H1 (cell line): ENCODE results near the gene YLPM1. TPM values are rescaled to one million over a fixed set of nuclear protein-coding genes. Genes with fewer than 3 reads are reported as not detected.

Experiments
- CTCF ChIA-PET: fragments of 300-600 bp; sonication (Branson Sonifier 250); formaldehyde crosslinking; loops from one replicate; lab custom pipeline; 2021; ENCODE audit not compliant: partially characterized antibody; lab: Charles Lee
- POLR2A ChIA-PET: fragments of 300-600 bp; sonication (Branson Sonifier 250); formaldehyde crosslinking; loops from one replicate; lab custom pipeline; 2021; ENCODE audit warnings: inconsistent platforms; ENCODE audit not compliant: partially characterized antibody; lab: Charles Lee
- DNase-seq, 2 experiments: peaks; one replicate each; pipeline versions ENCODE4 v3.0.0 to v3.0.0-alpha.2; 2010 to 2022; ENCODE audit warnings: low spot score in 2 of 2, low read depth in 1 of 2, mixed read lengths in 1 of 2
- FAIRE-seq: peaks from 2 replicates; lab custom pipeline; 2011; peaks lifted over from hg19 to GRCh38; lab: Jason Lieb, UNC
- H2AFZ ChIP-seq: 2 replicates; pipeline ENCODE4 v1.8.1; 2012; ENCODE audit warnings: low read length, inconsistent platforms
- H2AK5ac ChIP-seq: 2 replicates; pipeline ENCODE4 v1.6.1; 2013; ENCODE audit warnings: low read depth, low read length
- H2BK120ac ChIP-seq: replicated peaks from 2 replicates; pipeline ENCODE3; 2013; ENCODE audit warnings: low read depth, low read length, inconsistent platforms
- H2BK12ac ChIP-seq: 2 replicates; pipeline ENCODE4 v1.6.1; 2013; ENCODE audit warnings: low read depth, low read length
- H2BK15ac ChIP-seq: 2 replicates; pipeline ENCODE4 v1.6.1; 2013; ENCODE audit warnings: low read length
- H2BK20ac ChIP-seq: 2 replicates; pipeline ENCODE4 v1.6.1; 2013; ENCODE audit warnings: low read length
- H2BK5ac ChIP-seq: 2 replicates; pipeline ENCODE4 v1.6.1; 2013; ENCODE audit warnings: low read depth, low read length
- H3K14ac ChIP-seq: 2 replicates; pipeline ENCODE4 v1.6.1; 2013; ENCODE audit warnings: inconsistent platforms; ENCODE audit not compliant: insufficient read length
- H3K18ac ChIP-seq: 2 replicates; pipeline ENCODE4 v1.6.1; 2013; ENCODE audit warnings: low read length; ENCODE audit errors: extremely low read depth
- H3K23ac ChIP-seq: 2 replicates; pipeline ENCODE4 v1.6.1; 2013; ENCODE audit warnings: inconsistent platforms; ENCODE audit not compliant: insufficient read length
- H3K23me2 ChIP-seq: 2 replicates; pipeline ENCODE4 v1.6.1; 2013; ENCODE audit warnings: low read depth, low read length
- H3K27ac ChIP-seq: 2 replicates; pipeline ENCODE4 v1.6.1; 2011; ENCODE audit warnings: low read depth, low read length, inconsistent platforms
- H3K27me3 ChIP-seq, 4 experiments: replicated peaks in 1 of 4; 1 replicate in 1 of 4; 2 replicates in 3 of 4; pipeline versions ENCODE4 v1.6.1 to v1.8.1; 2011 to 2013; ENCODE audit warnings: low read length in 3 of 4, mild to moderate bottlenecking in 3 of 4, inconsistent platforms in 2 of 4, mixed read lengths in 2 of 4, moderate library complexity in 1 of 4; ENCODE audit not compliant: control insufficient read depth in 3 of 4, insufficient read depth in 3 of 4; ENCODE audit errors: extremely low read depth in 1 of 4
- H3K36me3 ChIP-seq, 4 experiments: 2 replicates each; pipeline versions ENCODE4 v1.6.1 to v1.8.1; 2011 to 2013; ENCODE audit warnings: mild to moderate bottlenecking in 4 of 4, low read length in 3 of 4, moderate library complexity in 2 of 4, control low read depth in 1 of 4, inconsistent platforms in 1 of 4; ENCODE audit not compliant: insufficient read depth in 4 of 4, control insufficient read depth in 2 of 4
- H3K4ac ChIP-seq: replicated peaks from 2 replicates; pipeline ENCODE3; 2013; ENCODE audit warnings: low read length, low read depth, mixed read lengths, inconsistent platforms; ENCODE audit not compliant: insufficient read length
- H3K4me1 ChIP-seq, 4 experiments: replicated peaks in 1 of 4; 1 replicate in 1 of 4; 2 replicates in 3 of 4; pipeline versions ENCODE4 v1.6.1 to v1.8.1; 2011 to 2013; ENCODE audit warnings: low read length in 3 of 4, inconsistent platforms in 2 of 4, mixed read lengths in 1 of 4; ENCODE audit not compliant: insufficient read depth in 4 of 4, control insufficient read depth in 3 of 4
- H3K4me2 ChIP-seq, 2 experiments: 2 replicates each; pipeline versions ENCODE4 v1.6.1 to v1.8.1; 2011 to 2013; ENCODE audit warnings: low read depth in 2 of 2, low read length in 2 of 2, control low read depth in 1 of 2, inconsistent platforms in 1 of 2, mild to moderate bottlenecking in 1 of 2; ENCODE audit not compliant: insufficient read depth in 1 of 2
- H3K4me3 ChIP-seq, 4 experiments: fragments of 200-600, 300-600 bp in 1 of 4; sonication (generic), shearing (Covaris generic), sonication (Bioruptor Twin) in 1 of 4; 2 replicates each; pipeline versions ENCODE4 v1.5.1 to v1.8.1; 2011 to 2016; ENCODE audit warnings: low read length in 4 of 4, low read depth in 3 of 4, control low read depth in 2 of 4, inconsistent platforms in 2 of 4, mild to moderate bottlenecking in 2 of 4, mixed read lengths in 1 of 4, moderate library complexity in 1 of 4; ENCODE audit not compliant: insufficient read depth in 2 of 4; ENCODE audit errors: extremely low read depth in 1 of 4
- H3K56ac ChIP-seq: replicated peaks from 2 replicates; pipeline ENCODE3; 2013; ENCODE audit warnings: low read depth, mild to moderate bottlenecking, mixed read lengths, low read length, inconsistent platforms; ENCODE audit not compliant: insufficient read length
- H3K79me1 ChIP-seq: 2 replicates; pipeline ENCODE4 v1.6.1; 2013; ENCODE audit warnings: low read depth, low read length, control low read depth
- H3K79me2 ChIP-seq, 2 experiments: 2 replicates each; pipeline versions ENCODE4 v1.6.1 to v1.8.1; 2012 to 2013; ENCODE audit warnings: low read length in 2 of 2, mild to moderate bottlenecking in 2 of 2, inconsistent platforms in 1 of 2; ENCODE audit not compliant: insufficient read depth in 2 of 2, control insufficient read depth in 1 of 2
- H3K9ac ChIP-seq, 4 experiments: replicated peaks in 1 of 4; 1 replicate in 1 of 4; 2 replicates in 3 of 4; pipeline versions ENCODE4 v1.6.1 to v1.8.1; 2011 to 2013; ENCODE audit warnings: low read depth in 3 of 4, low read length in 3 of 4, control low read depth in 2 of 4, mild to moderate bottlenecking in 2 of 4, moderate library complexity in 2 of 4, inconsistent platforms in 1 of 4; ENCODE audit errors: extremely low read depth in 1 of 4
- H3K9me3 ChIP-seq, 2 experiments: 2 replicates each; pipeline versions ENCODE4 v1.6.1 to v1.8.1; 2012 to 2013; ENCODE audit warnings: mild to moderate bottlenecking in 2 of 2, moderate library complexity in 2 of 2, control low read depth in 1 of 2, inconsistent platforms in 1 of 2, low read depth in 1 of 2, low read length in 1 of 2, mixed read lengths in 1 of 2; ENCODE audit not compliant: insufficient read depth in 2 of 2
- H4K20me1 ChIP-seq, 2 experiments: replicated peaks in 1 of 2; 2 replicates each; pipeline versions ENCODE3 to v1.8.1; 2011 to 2013; ENCODE audit warnings: inconsistent platforms in 2 of 2, low read length in 2 of 2, mild to moderate bottlenecking in 1 of 2; ENCODE audit not compliant: insufficient read depth in 2 of 2, control insufficient read depth in 1 of 2
- H4K5ac ChIP-seq: 2 replicates; pipeline ENCODE4 v1.6.1; 2013; ENCODE audit warnings: low read length, low read depth, mixed read lengths, inconsistent platforms; ENCODE audit not compliant: insufficient read length
- H4K8ac ChIP-seq: 2 replicates; pipeline ENCODE4 v1.8.0; 2013; ENCODE audit warnings: mild to moderate bottlenecking, moderate library complexity, low read length, inconsistent platforms; ENCODE audit not compliant: insufficient read depth; ENCODE audit errors: extremely low read depth
- H4K91ac ChIP-seq: replicated peaks from 2 replicates; pipeline ENCODE3; 2013; ENCODE audit warnings: low read length, mixed read lengths, inconsistent platforms; ENCODE audit not compliant: insufficient read length
- BACH1 ChIP-seq: IDR thresholded peaks from 2 replicates; pipeline ENCODE4 v1.6.1; 2012; ENCODE audit warnings: low read length, improper control_type of control experiment
- JUND ChIP-seq: IDR thresholded peaks from 2 replicates; pipeline ENCODE4 v1.6.1; 2011; ENCODE audit warnings: mild to moderate bottlenecking, improper control_type of control experiment, low read length
- KDM4A ChIP-seq: IDR thresholded peaks from one replicate; pipeline ENCODE4 v1.7.1; 2012; ENCODE audit warnings: low read depth, mild to moderate bottlenecking, moderate library complexity, low read length, inconsistent platforms; ENCODE audit not compliant: severe bottlenecking
- MAFK ChIP-seq: IDR thresholded peaks from 2 replicates; pipeline ENCODE4 v1.6.1; 2012; ENCODE audit warnings: low read depth, mild to moderate bottlenecking, improper control_type of control experiment, low read length
- NANOG ChIP-seq: IDR thresholded peaks from 2 replicates; pipeline ENCODE4 v1.6.1; 2011; ENCODE audit warnings: low read length, low read depth, mild to moderate bottlenecking, inconsistent platforms; ENCODE audit not compliant: insufficient read depth, poor library complexity, severe bottlenecking
- NRF1 ChIP-seq: IDR thresholded peaks from 2 replicates; pipeline ENCODE4 v1.6.1; 2011; ENCODE audit warnings: mild to moderate bottlenecking, low read depth, low read length, improper control_type of control experiment
- SRF ChIP-seq: IDR thresholded peaks from 2 replicates; pipeline ENCODE4 v1.6.1; 2011; ENCODE audit warnings: mild to moderate bottlenecking, low read depth, low read length, moderate library complexity
- TAF1 ChIP-seq: IDR thresholded peaks from 2 replicates; pipeline ENCODE4 v1.6.1; 2011; ENCODE audit warnings: mild to moderate bottlenecking, low read depth, low read length
- WGBS, 2 experiments: shearing (Covaris generic) in 1 of 2; methylation state at CpG; one replicate each; pipeline versions ENCODE4 v1.1.6 to v1.1.7; 2013 to 2015; ENCODE audit warnings: low lambda C conversion rate in 2 of 2, mixed read lengths in 2 of 2, inconsistent platforms in 1 of 2, low coverage in 1 of 2, missing lambda C conversion rate in 1 of 2; ENCODE audit not compliant: insufficient replicate concordance in 2 of 2, insufficient coverage in 1 of 2, insufficient read length in 1 of 2; ENCODE audit errors: extremely low coverage in 1 of 2, missing lambda C conversion rate in 1 of 2; 5-methylcytosine and 5-hydroxymethylcytosine counted together
- polyA plus RNA-seq, 7 experiments: library from polyadenylated mRNA; depleted of rRNA in 3 of 7; stranded (reverse) in 5 of 7; unstranded in 2 of 7; fragments of >200 nt in 5 of 7; fragments of 200-250 nt in 2 of 7; gene quantifications; 1 replicate in 5 of 7; 2 replicates in 1 of 7; 4 replicates in 1 of 7; pipeline versions ENCODE4 v1.2.1 to v1.2.3, GENCODE V29; 2011 to 2013; ENCODE audit warnings: missing spikeins in 2 of 7, mixed read lengths in 2 of 7
- total RNA-seq: library from RNA; stranded (reverse); fragmentation: NEBNext Ultra II Directional; extraction: Animal tissue kit (Norgen Biotek cat#: 25700); gene quantifications from 2 replicates; pipeline ENCODE4 v1.2.1, GENCODE V29; 2021
- TF ChIP-seq, protein P1 (sequence below): IDR thresholded peaks from 2 replicates; pipeline ENCODE4 v1.6.1; 2012; ENCODE audit warnings: inconsistent platforms
- TF ChIP-seq, protein P2 (sequence below), 3 experiments: IDR thresholded peaks; 1 replicate in 2 of 3; 2 replicates in 1 of 3; pipeline versions ENCODE4 v1.5.1 to v1.6.1; 2011; ENCODE audit warnings: low read length in 3 of 3, mild to moderate bottlenecking in 3 of 3, inconsistent platforms in 2 of 3, low read depth in 1 of 3, moderate library complexity in 1 of 3; ENCODE audit not compliant: insufficient read depth in 1 of 3; ENCODE audit errors: control extremely low read depth in 1 of 3

The YLPM1 gene
- total and polyA plus RNA-seq, 2 of the 8 experiments (the other 6 are each of a cell fraction or from before 2014, with no cell fraction given) = 13.5 to 71.7 TPM

DNA sequence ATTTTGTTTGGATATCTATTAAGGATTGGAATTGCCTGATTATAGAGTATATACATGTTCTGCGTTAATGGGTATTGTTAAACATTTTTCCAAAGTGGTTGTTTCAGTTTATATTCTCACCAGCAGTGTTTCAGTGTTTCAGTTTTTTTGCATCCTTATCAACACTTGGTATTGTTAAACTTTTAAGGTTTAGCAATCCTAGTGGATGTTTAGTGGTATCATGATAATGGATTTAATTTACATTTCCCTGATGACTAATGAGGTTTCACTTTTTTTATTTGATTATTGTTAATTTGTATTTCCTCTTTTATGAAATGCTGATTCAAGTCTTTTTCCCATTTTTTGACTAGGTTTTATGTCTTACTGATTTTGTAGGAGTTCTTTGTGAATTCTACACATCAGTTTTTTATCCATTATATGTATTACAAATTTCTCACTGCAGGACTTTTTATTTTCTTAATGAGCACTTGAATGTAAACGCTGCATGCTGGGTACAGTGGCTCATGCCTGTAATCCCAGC is 23.7 kb downstream of the YLPM1 start:
- Histone ChIP-seq H4K20me1 (peaks cover 0 to 4% of the 10 kb centered on the region in 2 experiments), H3K4ac (no peak overlapping the region), H3K4me2 (no peak overlapping the region), H3K79me1 (peaks cover 2% of the 10 kb centered on the region), H2BK120ac (no peak overlapping the region), H2BK15ac (no peak overlapping the region), H2AFZ (no peak overlapping the region), H3K23ac (no peak overlapping the region), H3K36me3 (peaks cover 2 to 48% (median 19%) of the 10 kb centered on the region in 4 experiments; a peak in 7 of 8 replicates), H3K23me2 (no peaks in the 10 kb centered on the region), H3K56ac (no peak overlapping the region), H3K27me3 (no peaks in the 10 kb centered on the region), H3K9me3 (no peaks in the 10 kb centered on the region; a peak in 1 of 4 replicates), H3K79me2 (peaks cover 0 to 41% of the 10 kb centered on the region in 2 experiments; a peak in 2 of 4 replicates), H3K4me3 (no peak overlapping the region), H2BK20ac (no peak overlapping the region), H2AK5ac (no peak overlapping the region), H4K5ac (no peak overlapping the region), H3K27ac (no peak overlapping the region), H2BK12ac (no peak overlapping the region), H3K14ac (no peak overlapping the region), H2BK5ac (no peak overlapping the region), H4K8ac (no peak overlapping the region), H3K18ac (no peak overlapping the region), H4K91ac (no peak overlapping the region), H3K9ac (no peak overlapping the region), H3K4me1 (0 out of 7 replicates have a peak, but pooled peaks cover 0 to 8% (median 0%) of the 10 kb centered on the region in 4 experiments)
- WGBS, 2 experiments = 88% methylated on average over 2 of the region's 2 CpGs; no CpG with 5 or more reads in 1 of the 2 experiments
- ChIA-PET CTCF (no interaction called here), POLR2A (no interaction called here)
- FAIRE-seq = no peak
- no peak for DNase-seq
- TF ChIP-seq NANOG (no peak), SRF (no peak), KDM4A (no peak), JUND (no peak), MAFK (no peak), NRF1 (no peak), BACH1 (no peak), TAF1 (no peak)
- TF ChIP-seq, protein P1, sequence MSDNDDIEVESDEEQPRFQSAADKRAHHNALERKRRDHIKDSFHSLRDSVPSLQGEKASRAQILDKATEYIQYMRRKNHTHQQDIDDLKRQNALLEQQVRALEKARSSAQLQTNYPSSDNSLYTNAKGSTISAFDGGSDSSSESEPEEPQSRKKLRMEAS = no peak
- TF ChIP-seq, protein P2, sequence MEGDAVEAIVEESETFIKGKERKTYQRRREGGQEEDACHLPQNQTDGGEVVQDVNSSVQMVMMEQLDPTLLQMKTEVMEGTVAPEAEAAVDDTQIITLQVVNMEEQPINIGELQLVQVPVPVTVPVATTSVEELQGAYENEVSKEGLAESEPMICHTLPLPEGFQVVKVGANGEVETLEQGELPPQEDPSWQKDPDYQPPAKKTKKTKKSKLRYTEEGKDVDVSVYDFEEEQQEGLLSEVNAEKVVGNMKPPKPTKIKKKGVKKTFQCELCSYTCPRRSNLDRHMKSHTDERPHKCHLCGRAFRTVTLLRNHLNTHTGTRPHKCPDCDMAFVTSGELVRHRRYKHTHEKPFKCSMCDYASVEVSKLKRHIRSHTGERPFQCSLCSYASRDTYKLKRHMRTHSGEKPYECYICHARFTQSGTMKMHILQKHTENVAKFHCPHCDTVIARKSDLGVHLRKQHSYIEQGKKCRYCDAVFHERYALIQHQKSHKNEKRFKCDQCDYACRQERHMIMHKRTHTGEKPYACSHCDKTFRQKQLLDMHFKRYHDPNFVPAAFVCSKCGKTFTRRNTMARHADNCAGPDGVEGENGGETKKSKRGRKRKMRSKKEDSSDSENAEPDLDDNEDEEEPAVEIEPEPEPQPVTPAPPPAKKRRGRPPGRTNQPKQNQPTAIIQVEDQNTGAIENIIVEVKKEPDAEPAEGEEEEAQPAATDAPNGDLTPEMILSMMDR (IDR thresholded peaks at IDR 0.05; ENCODE audit: control extremely low read depth in 1 of 3, insufficient read depth in 1 of 3, low read depth in 1 of 3, low read length in 3 of 3) = no peak
